Embryonic facial prominence (tissue), 1 donor: Measurements from ENCODE around the gene PPME1.

Source experiments
- DNase-seq: peaks from one replicate; pipeline ENCODE4 v3.0.0-alpha.2; 2016; ENCODE audit errors: extremely low spot score

Gene PPME1

DNA sequence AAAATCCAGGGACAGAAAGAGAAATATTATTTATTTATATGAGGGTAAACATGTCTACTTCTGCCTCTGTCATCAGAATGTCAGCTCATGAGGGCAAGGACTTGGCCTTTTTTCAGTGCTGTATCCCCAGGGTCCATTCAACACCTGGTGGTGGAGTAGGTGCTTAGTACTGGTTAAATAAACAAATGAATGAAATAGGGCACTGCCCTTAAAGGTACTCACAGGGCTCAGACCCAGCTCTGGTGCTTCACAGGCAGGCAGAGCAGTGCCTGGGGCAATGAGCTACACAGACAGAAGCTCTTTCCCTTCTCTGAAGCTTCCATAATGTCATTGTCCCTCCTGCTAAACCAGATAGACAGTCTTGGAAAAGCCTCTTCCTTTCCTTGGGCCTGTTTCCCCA lies 109.4 kb downstream of the PPME1 start:
- no peak for DNase-seq

GRCh38 chr11:74282421-74282820 lies 111.3 kb downstream of the PPME1 start:
- no peak for DNase-seq

DNA sequence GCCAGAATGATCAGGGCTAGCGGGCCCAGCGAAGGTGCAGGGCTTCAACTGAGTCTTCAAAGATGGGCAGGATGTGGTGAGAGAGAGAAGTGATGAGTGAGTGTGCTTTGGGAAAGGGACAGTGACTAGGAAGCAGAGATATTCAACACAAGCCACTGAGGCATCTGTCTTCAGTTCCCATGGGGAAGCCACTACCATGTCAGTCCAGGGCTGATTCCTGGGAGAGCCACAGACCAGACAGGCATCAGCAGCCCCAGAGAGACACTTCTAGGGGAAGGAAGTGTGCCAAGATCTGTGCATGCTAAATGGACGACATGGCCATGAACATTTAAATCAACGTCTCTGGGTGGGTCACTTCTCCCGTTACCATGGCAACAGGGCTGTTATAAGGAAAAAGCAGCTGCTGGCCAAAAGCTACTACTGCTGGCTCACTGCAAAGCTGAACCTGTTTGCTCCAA lies 111.9 kb downstream of the PPME1 start:
- DNase-seq = no peak

GRCh38 chr11:74283580-74284180 lies 112.6 kb downstream of the PPME1 start:
- DNase-seq = no peak

- no peak for DNase-seq
Measured at GRCh38 chr11:74284466-74284865, 113.4 kb downstream of the PPME1 start.

DNA sequence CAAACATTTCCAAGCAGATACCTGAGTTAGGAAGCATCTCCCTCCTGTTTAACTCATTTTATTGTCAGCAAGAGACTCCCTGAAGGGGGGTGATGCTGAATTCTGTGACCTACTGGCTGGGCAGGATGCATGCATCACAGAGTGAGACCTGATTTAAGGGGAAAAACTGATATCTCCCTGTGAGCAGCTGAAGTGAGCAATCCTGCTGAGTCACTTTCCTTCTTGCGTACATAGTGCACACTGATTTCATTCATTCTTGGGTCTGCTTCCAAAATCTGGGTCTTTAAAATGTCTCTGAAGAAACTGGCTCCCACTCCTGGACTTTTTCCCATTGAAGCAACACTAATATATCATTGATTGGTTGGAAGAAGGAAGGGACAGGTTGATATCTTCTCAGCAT lies 117.1 kb downstream of the PPME1 start:
- DNase-seq = no peak

DNA sequence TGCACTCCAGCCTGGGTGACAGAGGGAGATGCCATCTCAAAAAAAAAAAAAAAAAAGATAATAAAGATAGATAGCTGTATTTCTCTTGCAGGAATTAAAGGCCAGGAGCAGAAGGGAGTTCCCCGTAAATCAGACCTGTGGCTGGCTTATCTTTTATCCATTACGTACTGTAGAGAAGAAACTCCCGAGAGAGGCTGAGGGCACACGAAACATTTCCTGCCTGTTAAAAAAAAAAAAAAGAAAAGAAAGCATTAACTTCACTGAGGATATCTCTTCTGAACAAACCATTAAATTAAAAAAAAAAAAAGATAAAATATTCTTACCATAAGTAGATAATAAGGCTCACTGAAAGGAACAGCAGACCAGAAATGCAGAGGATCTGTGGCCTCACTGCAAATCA lies 117.8 kb downstream of the PPME1 start:
- no peak for DNase-seq

DNA sequence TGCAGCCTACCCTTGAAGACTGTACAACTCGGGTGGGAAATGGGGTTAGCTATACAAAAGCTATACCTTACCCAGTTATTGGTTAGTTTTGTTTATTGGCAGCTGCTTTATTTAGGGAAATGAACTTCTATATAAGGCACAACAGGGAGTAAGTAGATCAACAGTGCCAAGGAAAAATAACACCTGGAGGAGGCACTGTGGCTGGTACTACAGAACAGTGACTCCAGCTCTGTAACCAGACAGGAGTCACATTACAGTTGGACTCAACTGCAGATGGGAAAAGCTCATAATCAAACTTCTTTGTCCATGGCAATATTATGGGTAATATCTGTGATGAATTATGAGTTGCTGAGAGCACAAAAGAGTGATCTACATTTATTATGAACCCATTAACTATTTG lies 126.4 kb downstream of the PPME1 start:
- no peak for DNase-seq

- peak; percentile 39 for DNase-seq
Measured at GRCh38 chr11:74299015-74299414, 127.9 kb downstream of the PPME1 start.
